H9 (cell line): ENCODE data around the gene ACSBG1. TPM values are rescaled to one million over a fixed set of nuclear protein-coding genes. Genes with fewer than 3 reads are reported as not detected.

ENCODE experiments used
- DNase-seq: peaks from one replicate; pipeline ENCODE4 v3.0.0-alpha.2; 2017
- H2AFZ ChIP-seq: one replicate; pipeline ENCODE4 v1.6.1; 2013; ENCODE audit warnings: mild to moderate bottlenecking, low read length, control low read depth, moderate library complexity
- H2AK5ac ChIP-seq: 2 replicates; pipeline ENCODE4 v1.6.1; 2013; ENCODE audit warnings: low read length, control low read depth, mixed read lengths; ENCODE audit not compliant: insufficient read length
- H2BK120ac ChIP-seq: one replicate; pipeline ENCODE4 v1.6.1; 2013; ENCODE audit warnings: low read depth, mild to moderate bottlenecking, low read length, control low read depth, inconsistent platforms; ENCODE audit not compliant: poor library complexity, severe bottlenecking
- H2BK12ac ChIP-seq: 2 replicates; pipeline ENCODE4 v1.6.1; 2013; ENCODE audit warnings: low read length, control low read depth, mixed read lengths, low read depth; ENCODE audit not compliant: insufficient read length
- H2BK15ac ChIP-seq: 2 replicates; pipeline ENCODE4 v1.6.1; 2013; ENCODE audit warnings: low read depth, low read length, control low read depth
- H2BK20ac ChIP-seq: one replicate; pipeline ENCODE4 v1.6.1; 2013; ENCODE audit warnings: low read depth, mild to moderate bottlenecking, low read length, control low read depth, inconsistent platforms; ENCODE audit not compliant: poor library complexity, severe bottlenecking
- H2BK5ac ChIP-seq: 2 replicates; pipeline ENCODE4 v1.6.1; 2013; ENCODE audit warnings: low read length, control low read depth, mixed read lengths; ENCODE audit not compliant: insufficient read length
- H3K14ac ChIP-seq: 2 replicates; pipeline ENCODE4 v1.6.1; 2013; ENCODE audit warnings: low read length, control low read depth; ENCODE audit not compliant: insufficient read depth
- H3K18ac ChIP-seq: 2 replicates; pipeline ENCODE4 v1.6.1; 2013; ENCODE audit warnings: low read depth, mild to moderate bottlenecking, mixed read lengths, low read length, control low read depth; ENCODE audit not compliant: insufficient read length
- H3K23ac ChIP-seq: 2 replicates; pipeline ENCODE4 v1.6.1; 2013; ENCODE audit warnings: low read length, control low read depth, mixed read lengths, low read depth; ENCODE audit not compliant: insufficient read length
- H3K23me2 ChIP-seq: 2 replicates; pipeline ENCODE4 v1.6.1; 2013; ENCODE audit warnings: low read depth, mild to moderate bottlenecking, mixed read lengths, low read length, control low read depth; ENCODE audit not compliant: insufficient read length, poor library complexity, severe bottlenecking
- H3K27ac ChIP-seq: 2 replicates; pipeline ENCODE4 v1.5.1; 2013; ENCODE audit warnings: low read length, control low read depth, mixed read lengths, low read depth; ENCODE audit not compliant: insufficient read length
- H3K27me3 ChIP-seq: 2 replicates; pipeline ENCODE4 v1.6.1; 2013; ENCODE audit warnings: low read length, control low read depth, inconsistent platforms; ENCODE audit not compliant: insufficient read depth
- H3K4ac ChIP-seq: 2 replicates; pipeline ENCODE4 v1.6.1; 2013; ENCODE audit warnings: low read depth, mild to moderate bottlenecking, control low read depth, inconsistent platforms, low read length, moderate library complexity
- H3K4me1 ChIP-seq: 2 replicates; pipeline ENCODE4 v1.6.1; 2013; ENCODE audit warnings: low read length, control low read depth, inconsistent platforms; ENCODE audit not compliant: insufficient read depth
- H3K4me2 ChIP-seq: 2 replicates; pipeline ENCODE4 v1.6.1; 2013; ENCODE audit warnings: low read length, control low read depth, mixed read lengths; ENCODE audit not compliant: insufficient read length, insufficient read depth
- H3K56ac ChIP-seq: 2 replicates; pipeline ENCODE4 v1.6.1; 2013; ENCODE audit warnings: low read depth, mild to moderate bottlenecking, mixed read lengths, low read length, control low read depth; ENCODE audit not compliant: insufficient read length
- H3K79me1 ChIP-seq: 2 replicates; pipeline ENCODE4 v1.6.1; 2013; ENCODE audit warnings: low read depth, mild to moderate bottlenecking, moderate library complexity, low read length, control low read depth, inconsistent platforms; ENCODE audit not compliant: insufficient read depth, poor library complexity, severe bottlenecking
- H3K79me2 ChIP-seq: 2 replicates; pipeline ENCODE4 v1.6.1; 2013; ENCODE audit warnings: low read length, control low read depth, inconsistent platforms; ENCODE audit not compliant: insufficient read depth
- H3K9ac ChIP-seq: 2 replicates; pipeline ENCODE4 v1.6.1; 2013; ENCODE audit warnings: low read length, control low read depth, mixed read lengths; ENCODE audit not compliant: insufficient read length; ENCODE audit errors: extremely low read depth
- H3K9me3 ChIP-seq: one replicate; pipeline ENCODE4 v1.6.1; 2013; ENCODE audit warnings: low read depth, low read length, inconsistent platforms; ENCODE audit not compliant: control insufficient read depth
- H3T11ph ChIP-seq: one replicate; pipeline ENCODE4 v1.6.1; 2013; ENCODE audit warnings: mild to moderate bottlenecking, low read length, control low read depth, inconsistent platforms
- H4K20me1 ChIP-seq: one replicate; pipeline ENCODE4 v1.6.1; 2013; ENCODE audit not compliant: control insufficient read depth, insufficient read length, insufficient read depth
- H4K5ac ChIP-seq: 2 replicates; pipeline ENCODE4 v1.6.1; 2013; ENCODE audit warnings: low read depth, mild to moderate bottlenecking, mixed read lengths, low read length, control low read depth; ENCODE audit not compliant: insufficient read length
- H4K8ac ChIP-seq: replicated peaks from 2 replicates; pipeline ENCODE4 v1.6.1; 2013; ENCODE audit warnings: low read length, control low read depth, mixed read lengths, low read depth; ENCODE audit not compliant: insufficient read length
- H4K91ac ChIP-seq: 2 replicates; pipeline ENCODE4 v1.6.1; 2013; ENCODE audit warnings: low read depth, mild to moderate bottlenecking, moderate library complexity, mixed read lengths, low read length, control low read depth; ENCODE audit not compliant: insufficient read length
- H3K27ac Mint-ChIP-seq, 3 experiments: 2 replicates in 2 of 3; 3 replicates in 1 of 3; pipeline ENCODE4 v1.8.0; 2020 to 2021; ENCODE audit warnings: mixed read lengths in 3 of 3, mild to moderate bottlenecking in 1 of 3, moderate library complexity in 1 of 3
- H3K27me3 Mint-ChIP-seq: 2 replicates; pipeline ENCODE4 v1.8.0; 2021; ENCODE audit warnings: low read depth, mild to moderate bottlenecking, moderate library complexity, mixed read lengths
- H3K36me3 Mint-ChIP-seq, 3 experiments: 2 replicates in 2 of 3; 3 replicates in 1 of 3; pipeline ENCODE4 v1.8.0; 2020 to 2021; ENCODE audit warnings: low read depth in 3 of 3, mixed read lengths in 3 of 3; ENCODE audit not compliant: insufficient read depth in 1 of 3
- H3K4me1 Mint-ChIP-seq, 2 experiments: 2 replicates each; pipeline ENCODE4 v1.8.0; 2020; ENCODE audit warnings: mixed read lengths in 2 of 2
- H3K4me3 Mint-ChIP-seq, 2 experiments: 2 replicates in 1 of 2; 3 replicates in 1 of 2; pipeline ENCODE4 v1.8.0; 2020 to 2021; ENCODE audit warnings: mild to moderate bottlenecking in 2 of 2, mixed read lengths in 2 of 2, moderate library complexity in 1 of 2
- H3K9me3 Mint-ChIP-seq, 2 experiments: 2 replicates in 1 of 2; 3 replicates in 1 of 2; pipeline ENCODE4 v1.8.0; 2020; ENCODE audit warnings: mild to moderate bottlenecking in 2 of 2, mixed read lengths in 2 of 2, moderate library complexity in 1 of 2
- WGBS: extraction: QIAGEN DNeasy Blood & Tissue Kit; methylation state at CpG from one replicate; pipeline ENCODE4 v1.1.7; 2013; ENCODE audit warnings: missing lambda C conversion rate, low lambda C conversion rate, mixed read lengths; ENCODE audit not compliant: insufficient read length; ENCODE audit errors: extremely low coverage; 5-methylcytosine and 5-hydroxymethylcytosine counted together
- total RNA-seq: library from RNA; stranded (reverse); gene quantifications from 2 replicates; pipeline ENCODE4 v1.2.1, GENCODE V29; 2021
- TF ChIP-seq, protein P1 (sequence below): fragments of 200-600 bp; sonication (generic); conservative IDR thresholded peaks from 3 replicates; pipeline ENCODE4 v1.8.0; 2021; ENCODE audit warnings: antibody characterized with exemption, mild to moderate bottlenecking

Gene ACSBG1
- total RNA-seq, 1 experiment from 2014 or later, result 2.2 TPM

- Histone ChIP-seq H3K23ac (no peak overlapping the region), H3K27me3 (no peaks in the 10 kb centered on the region), H3K4me2 (no peak overlapping the region), H3K23me2 (no peaks in the 10 kb centered on the region), H3K79me1 (no peaks in the 10 kb centered on the region), H2BK15ac (no peak overlapping the region), H3K56ac (no peak overlapping the region), H3K18ac (no peak overlapping the region), H3T11ph (no peak overlapping the region), H2AFZ (no peak overlapping the region), H3K14ac (no peak overlapping the region), H3K4me1 (no peaks in the 10 kb centered on the region), H2BK5ac (no peak overlapping the region), H3K4ac (no peak overlapping the region), H4K8ac (no peak overlapping the region), H3K27ac (no peak overlapping the region), H4K5ac (no peak overlapping the region), H3K9ac (no peak overlapping the region), H2BK12ac (no peak overlapping the region), H3K9me3 (no peaks in the 10 kb centered on the region), H4K20me1 (no peaks in the 10 kb centered on the region), H3K79me2 (no peaks in the 10 kb centered on the region), H2BK20ac (no peak overlapping the region), H2BK120ac (no peak overlapping the region), H2AK5ac (no peak overlapping the region), H4K91ac (no peak overlapping the region)
- H3K27ac Mint-ChIP-seq, result no peak overlapping the region
- no peak for DNase-seq
- no peaks in the 10 kb centered on the region for H3K36me3 Mint-ChIP-seq
- H3K4me1 Mint-ChIP-seq, result 0 out of 4 replicates have a peak, but pooled peaks cover 2 to 4% of the 10 kb centered on the region in 2 experiments
- TF ChIP-seq, protein P1, sequence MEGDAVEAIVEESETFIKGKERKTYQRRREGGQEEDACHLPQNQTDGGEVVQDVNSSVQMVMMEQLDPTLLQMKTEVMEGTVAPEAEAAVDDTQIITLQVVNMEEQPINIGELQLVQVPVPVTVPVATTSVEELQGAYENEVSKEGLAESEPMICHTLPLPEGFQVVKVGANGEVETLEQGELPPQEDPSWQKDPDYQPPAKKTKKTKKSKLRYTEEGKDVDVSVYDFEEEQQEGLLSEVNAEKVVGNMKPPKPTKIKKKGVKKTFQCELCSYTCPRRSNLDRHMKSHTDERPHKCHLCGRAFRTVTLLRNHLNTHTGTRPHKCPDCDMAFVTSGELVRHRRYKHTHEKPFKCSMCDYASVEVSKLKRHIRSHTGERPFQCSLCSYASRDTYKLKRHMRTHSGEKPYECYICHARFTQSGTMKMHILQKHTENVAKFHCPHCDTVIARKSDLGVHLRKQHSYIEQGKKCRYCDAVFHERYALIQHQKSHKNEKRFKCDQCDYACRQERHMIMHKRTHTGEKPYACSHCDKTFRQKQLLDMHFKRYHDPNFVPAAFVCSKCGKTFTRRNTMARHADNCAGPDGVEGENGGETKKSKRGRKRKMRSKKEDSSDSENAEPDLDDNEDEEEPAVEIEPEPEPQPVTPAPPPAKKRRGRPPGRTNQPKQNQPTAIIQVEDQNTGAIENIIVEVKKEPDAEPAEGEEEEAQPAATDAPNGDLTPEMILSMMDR, result no peak
- H3K27me3 Mint-ChIP-seq, result no peaks in the 10 kb centered on the region; the same call in 1 of the 2 replicates
- H3K4me3 Mint-ChIP-seq, result no peak overlapping the region
- no CpG with 5 or more reads among the region's 3 CpGs for WGBS
- no peaks in the 10 kb centered on the region for H3K9me3 Mint-ChIP-seq
These were observed 38.4 kb upstream of the ACSBG1 start for GRCh38 chr15:78272776-78273175.
